Stimulated activated CD8-positive, alpha-beta memory T cell treated with anti-CD3 and anti-CD28 coated beads, Interleukin-7, amount 100 ng/mL, for 24 hours (primary cell): ENCODE data around the gene ANKLE2.

ENCODE experiments used
- DNase-seq: peaks from one replicate; pipeline ENCODE4 v3.0.0-alpha.2; 2020; ENCODE audit warnings: low read depth

The ANKLE2 gene

DNA sequence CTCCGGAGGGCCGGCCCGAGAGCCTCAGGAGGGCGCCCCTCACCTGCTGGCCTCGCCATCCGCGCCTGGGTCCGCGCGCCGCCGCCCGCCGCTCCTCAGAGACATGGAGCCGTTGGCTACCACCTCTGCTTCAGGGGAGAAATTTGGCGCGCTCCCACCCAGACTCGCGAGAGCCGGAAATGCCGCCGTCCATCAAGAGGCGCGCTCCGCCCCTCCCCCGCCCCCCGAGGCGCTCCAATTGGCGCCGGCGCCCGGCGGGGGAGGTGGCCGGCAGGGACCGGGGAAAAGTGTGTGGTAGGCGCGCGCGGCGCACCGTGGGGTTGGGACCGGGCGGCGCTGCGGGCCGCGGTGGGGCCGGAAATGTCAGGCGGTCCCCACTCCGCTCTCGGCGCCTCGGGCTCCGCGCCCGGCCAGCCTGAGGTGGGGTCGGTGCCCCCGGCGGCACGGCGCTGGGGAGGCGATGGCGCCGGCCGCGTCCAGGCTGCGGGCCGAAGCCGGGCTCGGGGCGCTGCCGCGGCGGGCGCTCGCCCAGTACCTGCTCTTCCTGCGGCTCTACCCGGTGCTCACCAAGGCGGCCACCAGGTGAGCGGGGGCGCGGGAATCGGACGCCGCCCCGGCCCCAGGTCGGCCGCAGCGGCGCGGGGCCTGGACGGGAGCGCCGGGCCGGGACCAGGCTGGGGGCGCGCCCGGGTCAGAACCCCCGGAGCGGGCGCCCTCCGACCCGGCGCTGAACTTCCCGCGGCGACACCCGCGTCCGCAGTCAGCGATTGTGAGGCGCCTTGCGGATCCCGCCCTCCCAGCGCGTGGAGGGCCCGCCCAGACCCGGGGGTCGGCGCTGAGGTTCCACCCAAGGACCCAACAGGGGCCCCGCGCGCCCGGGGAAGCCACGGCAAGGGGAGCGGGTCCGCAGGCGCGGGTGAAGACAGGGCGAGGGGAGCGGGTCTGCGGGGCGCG is 74.1 kb downstream of the ANKLE2 start, which contains the start of the genes POLE and PXMP2:
TSS of gene POLE (minus strand) at position 132 of the 954 bp plus-strand sequence. CDS start at position 105, 27 bp downstream.
TSS of gene PXMP2 (plus strand) at position 377 of the 954 bp plus-strand sequence. CDS start at position 461, 84 bp downstream.
- peak; percentile 89 for DNase-seq

DNA sequence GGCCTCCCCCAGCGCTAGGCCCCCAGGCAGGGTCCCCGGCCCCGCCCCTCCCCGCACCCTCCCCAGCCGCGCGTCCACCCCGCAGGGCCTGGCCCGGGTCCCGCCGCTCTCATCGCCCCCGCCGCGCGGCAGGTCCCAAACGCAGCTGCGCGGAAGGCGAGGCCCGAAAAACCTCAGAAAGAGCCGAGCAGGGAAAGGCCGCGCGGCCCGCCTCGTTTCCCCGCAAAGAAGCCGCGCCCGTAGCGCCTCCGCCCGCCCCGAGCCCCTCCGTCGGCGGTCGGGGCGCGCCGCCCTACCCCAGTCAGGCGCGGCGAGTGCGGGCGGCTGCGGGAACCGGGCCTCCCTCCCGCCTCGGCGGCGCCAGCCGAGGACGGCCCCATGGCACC is 74.8 kb downstream of the ANKLE2 start:
- no peak for DNase-seq

DNA sequence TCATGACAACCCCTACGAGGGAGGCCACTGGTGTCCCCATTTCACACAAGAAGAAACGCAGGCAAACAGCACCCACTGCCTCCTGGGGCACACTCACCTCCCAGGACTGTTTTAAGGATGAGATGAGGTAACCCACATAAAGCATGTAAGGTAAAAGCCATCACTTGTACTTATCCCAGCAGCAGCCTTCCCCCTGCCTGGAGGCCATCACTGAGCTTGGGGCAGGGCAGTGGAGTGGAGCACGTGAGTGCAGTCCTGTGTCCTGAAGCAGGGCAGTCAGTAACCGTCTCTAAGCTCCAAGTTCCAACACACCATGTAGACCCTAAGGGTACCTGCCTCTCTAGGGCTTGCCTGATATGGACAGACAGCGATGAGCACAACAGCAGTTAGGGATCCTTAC is 76.2 kb downstream of the ANKLE2 start:
- no peak for DNase-seq

- no peak for DNase-seq
These were observed 84.1 kb downstream of the ANKLE2 start for GRCh38 chr12:132677492-132677891.

- DNase-seq, result no peak
These were observed 85.7 kb downstream of the ANKLE2 start for GRCh38 chr12:132675757-132676432.
